ENCODE measurements around the gene ACE. TPM values are rescaled to one million over a fixed set of nuclear protein-coding genes. Genes with fewer than 3 reads are reported as not detected.

Gene ACE
- polyA plus RNA-seq, 4 donors, result 49.6 to 216 (median 161) TPM

DNA sequence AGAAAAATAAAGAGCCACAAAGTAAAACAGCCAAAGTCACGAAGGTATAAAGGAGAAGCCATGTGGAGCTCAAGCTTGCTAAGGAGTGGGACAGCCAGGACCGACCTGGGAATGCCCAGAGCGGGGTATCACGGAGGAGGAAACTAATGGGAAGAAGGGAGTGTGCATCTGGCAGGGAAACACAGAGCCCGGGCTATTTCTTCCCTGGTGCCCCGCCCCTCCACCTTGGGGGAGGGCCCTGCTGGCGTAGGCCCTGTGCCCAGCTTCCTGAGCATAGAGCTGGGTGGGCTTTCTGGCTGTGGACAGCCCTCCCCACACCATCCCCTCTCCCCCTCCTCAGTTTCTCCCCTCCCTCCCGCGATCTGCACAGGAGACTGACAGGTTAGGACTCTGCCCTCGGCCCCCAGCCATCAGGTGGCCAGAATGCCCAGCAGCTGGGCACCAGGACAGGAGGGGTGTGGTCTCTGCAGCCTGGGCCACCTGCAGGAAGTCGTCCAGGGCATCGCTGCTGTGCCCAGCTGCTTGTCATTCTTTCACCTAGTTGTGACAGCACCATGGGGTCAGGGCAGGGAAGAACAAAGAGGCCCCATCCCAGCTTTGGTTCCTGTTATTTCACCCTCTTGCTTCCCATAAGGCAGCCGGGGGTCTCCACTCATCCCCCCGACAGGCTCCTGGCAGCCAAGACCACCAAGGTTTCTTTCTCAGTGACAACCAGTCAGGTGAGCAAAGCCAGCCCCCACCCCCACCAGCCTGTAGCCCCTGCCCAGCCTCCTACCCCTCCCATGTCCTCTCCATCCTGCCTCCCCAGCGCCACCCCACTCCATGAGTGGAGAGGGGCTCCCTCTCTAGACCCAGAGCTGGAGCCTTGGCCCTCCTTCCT lies 66.3 kb downstream of the ACE start:
- no peak overlapping the region for H3K27ac ChIP-seq (ENCODE audit: low read depth in 1 of 3, low read length in 2 of 3)
- no peaks in the 10 kb centered on the region for H3K36me3 ChIP-seq (ENCODE audit: control insufficient read depth in 3 of 3, insufficient read depth in 2 of 3, low read depth in 1 of 3, low read length in 3 of 3)
- H3K4me1 ChIP-seq (ENCODE audit: control insufficient read depth in 3 of 3, insufficient read depth in 2 of 3, low read depth in 1 of 3, low read length in 2 of 3), result peaks cover 0 to 5% (median 0%) of the 10 kb centered on the region in 3 donors
- no peak for FAIRE-seq
- 20 to 47% (median 22%) methylated on average over 15 of the region's 15 CpGs for WGBS, 3 donors
- H3K9me3 ChIP-seq (ENCODE audit: control insufficient read depth in 2 of 2, insufficient read depth in 1 of 2, low read depth in 1 of 2, low read length in 1 of 2), result no peaks in the 10 kb centered on the region
- H3K27me3 ChIP-seq (ENCODE audit: control insufficient read depth in 3 of 3, insufficient read depth in 3 of 3, low read length in 3 of 3), result peaks cover 0 to 20% (median 4%) of the 10 kb centered on the region in 3 donors
- no peak overlapping the region for H3K4me3 ChIP-seq (ENCODE audit: low read depth in 1 of 3, low read length in 3 of 3)
- peak in 1 of 2 donors; percentile 40 for DNase-seq

DNA sequence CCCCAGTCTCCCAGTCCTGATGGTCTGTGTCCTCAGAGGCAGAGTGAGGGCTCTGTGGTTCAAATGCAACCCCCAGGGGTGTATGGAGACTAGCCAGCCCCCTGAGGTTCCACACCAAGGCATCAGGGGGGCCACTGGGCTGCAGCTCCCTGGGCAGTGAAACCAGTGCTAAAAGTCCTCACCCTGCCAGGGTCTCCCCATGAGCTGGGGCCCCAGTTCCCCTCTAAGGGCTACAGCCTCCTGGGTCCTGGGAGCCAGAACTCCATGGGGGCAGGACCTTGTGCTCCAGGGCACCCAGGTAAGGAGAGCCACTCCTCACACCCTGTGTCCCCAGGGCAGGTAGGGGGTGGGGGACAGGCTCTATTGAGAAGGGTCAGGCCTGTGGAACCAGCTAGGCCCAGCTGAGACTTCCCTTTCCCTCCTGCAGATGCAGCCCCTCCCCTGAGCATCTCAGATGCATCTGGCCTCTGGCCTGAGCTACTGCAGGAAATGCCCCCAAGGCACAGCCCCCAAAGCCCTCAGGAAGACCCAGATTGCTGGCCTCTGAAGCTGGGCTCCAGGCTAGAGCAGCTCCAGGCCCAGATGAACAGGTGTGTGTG lies 67.1 kb downstream of the ACE start:
- no peaks in the 10 kb centered on the region for H3K36me3 ChIP-seq (ENCODE audit: control insufficient read depth in 3 of 3, insufficient read depth in 2 of 3, low read depth in 1 of 3, low read length in 3 of 3)
- FAIRE-seq (no peak), DNase-seq (no peak)
- H3K9me3 ChIP-seq (ENCODE audit: control insufficient read depth in 2 of 2, insufficient read depth in 1 of 2, low read depth in 1 of 2, low read length in 1 of 2), result no peaks in the 10 kb centered on the region
- H3K4me1 ChIP-seq (ENCODE audit: control insufficient read depth in 3 of 3, insufficient read depth in 2 of 3, low read depth in 1 of 3, low read length in 2 of 3), result no peaks in the 10 kb centered on the region
- H3K27ac ChIP-seq (ENCODE audit: low read depth in 1 of 3, low read length in 2 of 3), result no peak overlapping the region
- H3K27me3 ChIP-seq (ENCODE audit: control insufficient read depth in 3 of 3, insufficient read depth in 3 of 3, low read length in 3 of 3), result peaks cover 0 to 13% (median 1%) of the 10 kb centered on the region in 3 donors
- H3K4me3 ChIP-seq (ENCODE audit: low read depth in 1 of 3, low read length in 3 of 3), result no peak overlapping the region

DNA sequence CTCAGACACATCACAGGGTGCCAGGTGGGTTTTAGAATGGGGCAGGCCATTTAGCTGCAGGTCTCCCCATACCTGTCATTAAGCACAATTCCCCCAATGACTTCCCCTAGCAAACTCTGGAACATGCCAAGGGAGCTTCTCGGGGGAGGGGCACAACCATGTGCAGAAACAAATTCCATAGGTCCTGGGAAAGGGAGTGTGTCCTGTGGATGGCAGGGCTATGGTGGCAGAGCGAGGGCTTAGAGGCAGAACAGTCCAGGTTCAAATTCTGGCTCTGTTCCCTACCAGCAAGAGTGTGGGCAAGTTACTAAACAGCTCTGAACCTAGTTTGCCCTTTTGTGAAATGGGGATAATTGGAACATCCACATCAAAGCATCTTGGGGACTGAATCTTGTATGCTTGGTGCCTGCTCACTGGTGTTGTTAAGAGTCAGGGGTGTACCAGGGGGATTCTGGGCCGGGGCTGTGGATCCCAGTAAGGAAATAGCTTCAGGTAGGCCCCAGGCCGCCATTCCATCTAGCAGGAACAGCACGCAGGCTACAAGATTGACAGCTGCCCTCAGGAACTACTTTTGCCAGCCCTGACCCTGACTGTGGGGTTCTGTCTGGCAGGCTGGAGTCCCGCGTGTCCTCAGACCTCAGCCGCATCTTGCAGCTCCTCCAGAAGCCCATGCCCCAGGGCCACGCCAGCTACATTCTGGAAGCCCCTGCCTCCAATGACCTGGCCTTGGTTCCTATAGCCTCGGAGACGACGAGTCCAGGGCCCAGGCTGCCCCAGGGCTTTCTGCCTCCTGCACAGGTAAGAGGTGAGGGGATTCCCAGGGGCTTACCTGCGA lies 67.8 kb downstream of the ACE start:
- Histone ChIP-seq H3K27ac (ENCODE audit: low read depth in 1 of 3, low read length in 2 of 3) (no peak overlapping the region), H3K36me3 (ENCODE audit: control insufficient read depth in 3 of 3, insufficient read depth in 2 of 3, low read depth in 1 of 3, low read length in 3 of 3) (no peaks in the 10 kb centered on the region), H3K9me3 (ENCODE audit: control insufficient read depth in 2 of 2, insufficient read depth in 1 of 2, low read depth in 1 of 2, low read length in 1 of 2) (no peaks in the 10 kb centered on the region), H3K4me1 (ENCODE audit: control insufficient read depth in 3 of 3, insufficient read depth in 2 of 3, low read depth in 1 of 3, low read length in 2 of 3) (peaks cover 0 to 5% (median 0%) of the 10 kb centered on the region in 3 donors), H3K4me3 (ENCODE audit: low read depth in 1 of 3, low read length in 3 of 3) (no peak overlapping the region), H3K27me3 (ENCODE audit: control insufficient read depth in 3 of 3, insufficient read depth in 3 of 3, low read length in 3 of 3) (peaks cover 0 to 5% (median 1%) of the 10 kb centered on the region in 3 donors)
- FAIRE-seq (no peak), DNase-seq (no peak)
- 90 to 92% (median 90%) methylated on average over 13 of the region's 13 CpGs for WGBS, 3 donors

DNA sequence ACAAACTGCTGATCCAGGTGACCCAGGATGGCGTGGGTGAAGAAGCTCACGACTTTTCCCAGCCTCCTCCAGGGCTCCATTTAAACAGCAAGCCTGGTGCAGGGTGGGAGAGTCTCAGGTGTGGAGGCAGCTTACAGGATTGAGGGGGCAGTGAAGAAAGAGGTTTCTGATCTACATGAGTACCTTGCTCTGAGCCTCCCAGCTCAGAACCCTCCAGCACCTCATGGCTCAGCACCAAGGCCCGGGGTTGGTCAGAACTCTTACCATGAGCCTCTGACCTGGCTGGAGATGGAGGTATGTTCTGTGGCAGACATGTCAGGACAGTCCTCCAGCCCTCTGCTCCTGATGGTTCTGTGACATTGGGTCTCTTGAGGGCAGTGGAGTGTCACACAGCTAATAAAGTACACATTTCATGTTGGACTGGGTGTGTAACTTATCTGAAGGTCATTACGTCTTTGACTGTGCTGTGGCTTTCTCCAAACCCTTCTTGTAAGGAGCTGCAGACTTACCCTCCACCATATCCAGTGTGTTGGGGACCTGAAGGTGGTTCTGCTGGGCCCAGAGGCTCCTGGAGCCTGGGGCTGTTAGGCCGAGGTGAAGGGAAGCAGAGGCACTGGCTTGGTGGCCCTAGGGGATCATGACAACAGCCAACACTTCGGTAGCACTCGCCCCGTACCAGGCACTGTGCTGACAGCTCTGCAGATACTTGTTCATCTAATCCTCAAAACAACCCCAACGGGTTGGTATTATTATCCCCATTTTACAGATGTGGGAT lies 69.6 kb downstream of the ACE start:
- H3K4me3 ChIP-seq (ENCODE audit: low read depth in 1 of 3, low read length in 3 of 3), result no peak overlapping the region
- peaks cover 0 to 5% (median 0%) of the 10 kb centered on the region in 3 donors for H3K4me1 ChIP-seq (ENCODE audit: control insufficient read depth in 3 of 3, insufficient read depth in 2 of 3, low read depth in 1 of 3, low read length in 2 of 3)
- no peaks in the 10 kb centered on the region for H3K36me3 ChIP-seq (ENCODE audit: control insufficient read depth in 3 of 3, insufficient read depth in 2 of 3, low read depth in 1 of 3, low read length in 3 of 3)
- 78 to 89% (median 85%) methylated on average over 9 of the region's 9 CpGs for WGBS, 3 donors
- no peak for FAIRE-seq
- DNase-seq, result peak in 1 of 2 donors; percentile 8
- no peaks in the 10 kb centered on the region for H3K27me3 ChIP-seq (ENCODE audit: control insufficient read depth in 3 of 3, insufficient read depth in 3 of 3, low read length in 3 of 3)
- H3K9me3 ChIP-seq (ENCODE audit: control insufficient read depth in 2 of 2, insufficient read depth in 1 of 2, low read depth in 1 of 2, low read length in 1 of 2), result no peaks in the 10 kb centered on the region
- H3K27ac ChIP-seq (ENCODE audit: low read depth in 1 of 3, low read length in 2 of 3), result no peak overlapping the region

DNA sequence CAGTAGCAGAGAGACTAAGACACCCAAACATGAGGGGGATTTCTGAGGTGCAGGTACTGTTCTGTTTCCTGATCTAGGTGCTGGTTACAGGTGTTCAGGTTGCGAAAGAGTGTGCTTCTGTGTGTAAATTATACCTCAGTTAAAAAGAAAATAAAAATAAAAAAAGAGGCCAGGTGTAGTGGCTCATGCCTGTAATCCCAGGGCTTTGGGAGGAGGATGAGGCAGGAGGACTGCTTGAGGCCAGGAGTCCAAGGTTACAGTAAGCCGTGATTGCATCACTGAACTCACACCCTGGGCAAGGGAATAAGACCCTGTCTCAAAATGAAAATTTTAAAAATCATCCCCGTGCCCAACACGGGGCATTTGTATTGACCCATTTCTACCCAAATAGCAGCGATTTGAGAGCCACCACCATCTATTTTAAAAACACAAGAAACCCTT lies 70.2 kb downstream of the ACE start:
- FAIRE-seq (no peak), DNase-seq (no peak)
- Histone ChIP-seq H3K27me3 (ENCODE audit: control insufficient read depth in 3 of 3, insufficient read depth in 3 of 3, low read length in 3 of 3) (no peaks in the 10 kb centered on the region), H3K36me3 (ENCODE audit: control insufficient read depth in 3 of 3, insufficient read depth in 2 of 3, low read depth in 1 of 3, low read length in 3 of 3) (no peaks in the 10 kb centered on the region), H3K4me3 (ENCODE audit: low read depth in 1 of 3, low read length in 3 of 3) (no peak overlapping the region), H3K4me1 (ENCODE audit: control insufficient read depth in 3 of 3, insufficient read depth in 2 of 3, low read depth in 1 of 3, low read length in 2 of 3) (peaks cover 0 to 5% (median 0%) of the 10 kb centered on the region in 3 donors), H3K27ac (ENCODE audit: low read depth in 1 of 3, low read length in 2 of 3) (no peak overlapping the region), H3K9me3 (ENCODE audit: control insufficient read depth in 2 of 2, insufficient read depth in 1 of 2, low read depth in 1 of 2, low read length in 1 of 2) (no peaks in the 10 kb centered on the region)
- 46 to 63% (median 50%) methylated on average over 5 of the region's 5 CpGs for WGBS, 3 donors

Other genes with a start within 250 kb of the ACE start
- gene CYB561, start 30.8 kb upstream of the ACE start, polyA plus RNA-seq, result 10 to 100 TPM; 18.4 to 60.2 (median 34.3) TPM
- 1 to 10 TPM in 2 of 4 donors, under 1 TPM in 2; 0.43 to 8.0 (median 0.76) TPM for gene KCNH6, start 46.3 kb downstream of the ACE start, polyA plus RNA-seq
- 10 to 100 TPM; 18.4 to 87.6 (median 27.7) TPM for gene DCAF7, start 73.4 kb downstream of the ACE start, polyA plus RNA-seq
- gene TACO1, start 123.8 kb downstream of the ACE start, polyA plus RNA-seq, result 10 to 100 TPM; 24.1 to 48.8 (median 32.5) TPM
- 10 to 100 TPM in 3 of 4 donors, 1 to 10 TPM in 1; 8.1 to 17.1 (median 11.1) TPM for gene MAP3K3, start 145.4 kb downstream of the ACE start, polyA plus RNA-seq
- gene LIMD2, start 223.1 kb downstream of the ACE start, polyA plus RNA-seq, result 10 to 100 TPM in 3 of 4 donors, 1 to 10 TPM in 1; 2.0 to 14.7 (median 12.5) TPM